ENCODE data around the gene ARID1B.
A peak's percentile ranks its signal among the peaks of the same experiment; 100 is the strongest.

ARID1B gene

DNA sequence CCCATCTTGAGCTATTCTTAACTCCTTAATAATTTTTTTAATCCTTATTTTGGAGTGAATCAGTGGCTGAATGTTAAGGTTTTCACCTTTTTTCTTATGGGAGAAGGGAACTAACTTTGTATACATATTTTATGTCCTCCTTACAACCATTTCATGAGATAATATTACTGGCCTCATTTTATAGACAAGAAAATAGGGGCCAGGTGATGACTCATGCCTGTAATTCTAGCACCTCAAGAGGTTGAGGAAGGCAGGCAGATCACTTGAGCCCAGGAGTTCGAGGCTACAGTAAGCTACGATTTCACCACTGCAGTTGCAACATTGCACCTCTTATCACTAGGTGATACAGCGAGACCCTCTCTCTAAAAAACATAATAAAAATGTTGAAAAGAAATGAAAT lies 417.5 kb downstream of the ARID1B start:
- no peaks in the 10 kb centered on the region for H3K27me3 ChIP-seq (ENCODE audit: control insufficient read depth, insufficient read depth, low read length)
- H3K4me1 ChIP-seq (ENCODE audit: control insufficient read depth, insufficient read depth, low read length), result peaks cover 11% of the 10 kb centered on the region
- H3K9me3 ChIP-seq (ENCODE audit: control insufficient read depth, low read length), result no peaks in the 10 kb centered on the region
- peaks cover 9% of the 10 kb centered on the region for H3K36me3 ChIP-seq (ENCODE audit: control insufficient read depth, insufficient read depth, low read length)
- no peak overlapping the region for H3K9ac ChIP-seq (ENCODE audit: low read length)
- no peak overlapping the region for H3K4me3 ChIP-seq (ENCODE audit: low read length)

DNA sequence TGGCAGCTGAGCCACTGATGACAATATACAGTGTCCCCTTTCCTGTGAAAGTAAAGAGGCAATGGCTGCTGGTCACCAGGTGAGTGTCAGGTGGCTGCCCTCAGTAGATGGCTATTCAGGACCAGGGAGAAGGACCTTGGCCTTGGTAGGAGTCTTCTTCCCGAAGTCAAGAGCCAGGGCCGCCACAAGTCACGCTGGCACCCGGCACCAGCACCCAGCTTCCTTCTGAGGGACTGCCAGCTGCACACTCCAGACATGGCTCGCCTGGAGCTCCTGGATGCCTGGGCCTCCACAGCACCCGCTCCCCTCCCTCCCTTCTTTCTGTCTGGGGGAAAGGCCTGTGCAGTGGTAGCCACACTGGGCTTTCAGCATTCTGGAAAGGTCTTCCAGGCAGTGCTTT lies 419.2 kb downstream of the ARID1B start:
- no peaks in the 10 kb centered on the region for H3K27me3 ChIP-seq (ENCODE audit: control insufficient read depth, insufficient read depth, low read length)
- no peak overlapping the region for H3K9ac ChIP-seq (ENCODE audit: low read length)
- no peaks in the 10 kb centered on the region for H3K36me3 ChIP-seq (ENCODE audit: control insufficient read depth, insufficient read depth, low read length)
- H3K4me1 ChIP-seq (ENCODE audit: control insufficient read depth, insufficient read depth, low read length), result peaks cover 11% of the 10 kb centered on the region
- H3K9me3 ChIP-seq (ENCODE audit: control insufficient read depth, low read length), result no peaks in the 10 kb centered on the region
- H3K4me3 ChIP-seq (ENCODE audit: low read length), result no peak overlapping the region

DNA sequence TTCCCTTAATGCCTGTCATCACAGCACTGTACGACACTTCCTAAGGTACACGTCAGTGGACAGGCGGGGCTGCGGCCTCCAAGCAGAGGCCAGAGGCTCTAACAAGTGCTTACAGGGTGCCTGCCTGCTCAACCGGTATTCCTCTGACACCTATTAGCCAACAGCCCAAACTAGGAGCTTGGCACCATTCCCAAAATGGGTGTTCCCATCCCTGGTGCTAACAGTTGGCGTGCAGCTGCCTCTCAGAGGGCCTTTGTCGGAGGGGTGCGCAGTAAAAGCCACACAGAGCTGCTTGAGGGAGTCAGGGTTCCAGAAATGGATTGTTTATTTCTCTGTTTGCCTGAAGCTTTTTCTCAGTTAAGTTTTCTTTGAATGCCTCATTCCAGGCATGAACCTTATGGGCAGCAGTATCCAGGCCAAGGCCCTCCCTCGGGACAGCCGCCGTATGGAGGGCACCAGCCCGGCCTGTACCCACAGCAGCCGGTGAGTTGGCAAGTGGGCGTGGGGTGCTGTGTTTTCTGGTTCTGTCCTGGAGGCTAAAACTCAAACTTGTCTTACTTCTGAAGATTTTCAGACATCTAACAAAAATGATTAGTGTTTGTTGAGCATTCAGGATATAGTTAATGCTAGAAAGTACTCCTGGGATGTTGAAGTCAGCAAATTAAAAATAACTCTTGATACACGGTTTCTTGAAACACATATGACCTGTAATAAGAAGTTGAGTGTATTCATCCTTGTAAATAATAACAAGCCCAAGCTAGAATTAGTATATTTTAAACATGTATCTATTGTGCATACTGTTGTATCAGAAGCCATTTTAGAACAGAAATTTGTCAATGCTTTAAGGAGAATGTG lies 421.5 kb downstream of the ARID1B start:
- no peak overlapping the region for H3K4me3 ChIP-seq (ENCODE audit: low read length)
- no peaks in the 10 kb centered on the region for H3K9me3 ChIP-seq (ENCODE audit: control insufficient read depth, low read length)
- H3K36me3 ChIP-seq (ENCODE audit: control insufficient read depth, insufficient read depth, low read length), result no peaks in the 10 kb centered on the region

DNA sequence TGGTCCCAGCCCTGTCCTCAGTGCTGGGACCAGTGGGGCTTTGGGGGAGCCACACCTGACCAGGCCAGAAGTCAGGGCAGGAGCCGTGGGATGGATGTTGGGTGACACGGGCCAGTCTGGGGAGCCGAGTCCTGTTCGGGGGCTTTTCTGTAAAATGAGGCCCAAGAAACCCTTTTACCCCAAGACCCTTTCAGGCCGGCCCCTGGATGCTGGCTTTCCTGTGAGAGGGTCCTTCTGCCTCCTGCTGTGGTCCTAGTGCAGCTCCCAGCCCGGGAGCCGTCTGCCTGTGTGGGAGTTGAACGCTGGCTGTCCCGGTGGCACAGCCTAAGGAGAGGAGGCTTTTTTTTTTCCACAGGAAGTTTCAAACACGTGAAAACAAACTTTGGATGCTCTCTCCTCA lies 422.9 kb downstream of the ARID1B start:
- Histone ChIP-seq H3K4me3 (ENCODE audit: low read length) (no peak overlapping the region), H3K27me3 (ENCODE audit: control insufficient read depth, insufficient read depth, low read length) (no peaks in the 10 kb centered on the region), H3K4me1 (ENCODE audit: control insufficient read depth, insufficient read depth, low read length) (peaks cover 11% of the 10 kb centered on the region), H3K9ac (ENCODE audit: low read length) (no peak overlapping the region), H3K36me3 (ENCODE audit: control insufficient read depth, insufficient read depth, low read length) (no peaks in the 10 kb centered on the region), H3K9me3 (ENCODE audit: control insufficient read depth, low read length) (no peaks in the 10 kb centered on the region)

More for the DNA sequence above, 421.5 kb downstream of the ARID1B start:
- H3K27me3 ChIP-seq (ENCODE audit: control insufficient read depth, insufficient read depth, low read length), result no peaks in the 10 kb centered on the region
- peak overlapping the region; percentile 44 for H3K9ac ChIP-seq (ENCODE audit: low read length)
- H3K4me1 ChIP-seq (ENCODE audit: control insufficient read depth, insufficient read depth, low read length), result peaks cover 11% of the 10 kb centered on the region

DNA sequence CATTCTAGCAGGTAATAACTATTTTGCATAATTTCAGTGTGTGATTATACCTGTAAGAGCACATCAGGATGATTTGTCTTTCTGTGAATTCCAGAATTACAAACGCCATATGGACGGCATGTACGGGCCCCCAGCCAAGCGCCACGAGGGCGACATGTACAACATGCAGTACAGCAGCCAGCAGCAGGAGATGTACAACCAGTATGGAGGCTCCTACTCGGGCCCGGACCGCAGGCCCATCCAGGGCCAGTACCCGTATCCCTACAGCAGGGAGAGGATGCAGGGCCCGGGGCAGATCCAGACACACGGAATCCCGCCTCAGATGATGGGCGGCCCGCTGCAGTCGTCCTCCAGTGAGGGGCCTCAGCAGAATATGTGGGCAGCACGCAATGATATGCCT lies 423.4 kb downstream of the ARID1B start:
- Histone ChIP-seq H3K27me3 (ENCODE audit: control insufficient read depth, insufficient read depth, low read length) (no peaks in the 10 kb centered on the region), H3K4me1 (ENCODE audit: control insufficient read depth, insufficient read depth, low read length) (peaks cover 11% of the 10 kb centered on the region), H3K36me3 (ENCODE audit: control insufficient read depth, insufficient read depth, low read length) (no peaks in the 10 kb centered on the region), H3K9me3 (ENCODE audit: control insufficient read depth, low read length) (no peaks in the 10 kb centered on the region), H3K4me3 (ENCODE audit: low read length) (no peak overlapping the region), H3K9ac (ENCODE audit: low read length) (no peak overlapping the region)

DNA sequence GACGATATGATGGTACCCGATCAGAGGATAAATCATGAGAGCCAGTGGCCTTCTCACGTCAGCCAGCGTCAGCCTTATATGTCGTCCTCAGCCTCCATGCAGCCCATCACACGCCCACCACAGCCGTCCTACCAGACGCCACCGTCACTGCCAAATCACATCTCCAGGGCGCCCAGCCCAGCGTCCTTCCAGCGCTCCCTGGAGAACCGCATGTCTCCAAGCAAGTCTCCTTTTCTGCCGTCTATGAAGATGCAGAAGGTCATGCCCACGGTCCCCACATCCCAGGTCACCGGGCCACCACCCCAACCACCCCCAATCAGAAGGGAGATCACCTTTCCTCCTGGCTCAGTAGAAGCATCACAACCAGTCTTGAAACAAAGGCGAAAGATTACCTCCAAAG lies 423.9 kb downstream of the ARID1B start:
- Histone ChIP-seq H3K4me1 (ENCODE audit: control insufficient read depth, insufficient read depth, low read length) (peaks cover 11% of the 10 kb centered on the region), H3K27me3 (ENCODE audit: control insufficient read depth, insufficient read depth, low read length) (no peaks in the 10 kb centered on the region), H3K4me3 (ENCODE audit: low read length) (no peak overlapping the region), H3K36me3 (ENCODE audit: control insufficient read depth, insufficient read depth, low read length) (no peaks in the 10 kb centered on the region), H3K9me3 (ENCODE audit: control insufficient read depth, low read length) (no peaks in the 10 kb centered on the region), H3K9ac (ENCODE audit: low read length) (no peak overlapping the region)

DNA sequence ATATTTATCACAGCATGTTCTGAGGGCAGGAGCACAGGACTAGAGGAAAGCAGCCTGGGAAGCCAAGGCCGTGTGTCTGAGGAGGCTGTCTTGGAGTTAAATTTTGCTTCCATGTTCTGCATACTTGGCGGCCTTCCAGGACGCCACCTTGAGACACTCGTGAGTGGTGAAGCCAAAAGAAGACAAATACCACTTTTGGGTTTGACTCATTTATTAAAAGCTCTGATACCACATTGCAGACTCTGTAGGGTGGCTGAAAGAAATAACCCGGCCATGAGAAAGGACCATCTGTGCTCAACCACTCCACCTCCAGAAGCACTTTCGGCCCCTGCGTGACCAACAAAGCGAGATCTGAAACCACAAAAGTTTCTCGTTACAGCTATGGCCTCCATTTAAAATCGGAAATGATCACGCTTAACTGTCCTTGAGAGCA lies 426.1 kb downstream of the ARID1B start:
- H3K9me3 ChIP-seq (ENCODE audit: control insufficient read depth, low read length), result no peaks in the 10 kb centered on the region
- no peaks in the 10 kb centered on the region for H3K27me3 ChIP-seq (ENCODE audit: control insufficient read depth, insufficient read depth, low read length)
- H3K36me3 ChIP-seq (ENCODE audit: control insufficient read depth, insufficient read depth, low read length), result no peaks in the 10 kb centered on the region
- peaks cover 10% of the 10 kb centered on the region for H3K4me1 ChIP-seq (ENCODE audit: control insufficient read depth, insufficient read depth, low read length)
- H3K4me3 ChIP-seq (ENCODE audit: low read length), result no peak overlapping the region
- H3K9ac ChIP-seq (ENCODE audit: low read length), result no peak overlapping the region

DNA sequence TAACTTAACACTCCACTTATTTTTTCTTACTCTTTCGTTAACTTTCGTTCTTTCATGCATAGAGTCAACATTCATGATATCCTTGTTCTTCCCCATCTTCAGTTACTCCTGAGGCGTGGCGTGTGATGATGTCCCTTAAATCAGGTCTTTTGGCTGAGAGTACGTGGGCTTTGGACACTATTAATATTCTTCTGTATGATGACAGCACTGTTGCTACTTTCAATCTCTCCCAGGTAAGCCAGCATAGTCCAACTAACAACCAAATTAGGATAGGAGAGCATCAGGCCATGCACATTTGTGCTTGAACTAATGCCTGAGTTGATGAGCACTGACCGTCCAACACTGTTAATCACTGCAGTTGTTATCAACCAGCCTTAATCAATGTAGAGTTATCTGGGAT lies 426.6 kb downstream of the ARID1B start:
- no peaks in the 10 kb centered on the region for H3K36me3 ChIP-seq (ENCODE audit: control insufficient read depth, insufficient read depth, low read length)
- no peak overlapping the region for H3K4me3 ChIP-seq (ENCODE audit: low read length)
- H3K9me3 ChIP-seq (ENCODE audit: control insufficient read depth, low read length), result no peaks in the 10 kb centered on the region
- H3K27me3 ChIP-seq (ENCODE audit: control insufficient read depth, insufficient read depth, low read length), result no peaks in the 10 kb centered on the region
- no peak overlapping the region for H3K9ac ChIP-seq (ENCODE audit: low read length)
- peaks cover 5% of the 10 kb centered on the region for H3K4me1 ChIP-seq (ENCODE audit: control insufficient read depth, insufficient read depth, low read length)

DNA sequence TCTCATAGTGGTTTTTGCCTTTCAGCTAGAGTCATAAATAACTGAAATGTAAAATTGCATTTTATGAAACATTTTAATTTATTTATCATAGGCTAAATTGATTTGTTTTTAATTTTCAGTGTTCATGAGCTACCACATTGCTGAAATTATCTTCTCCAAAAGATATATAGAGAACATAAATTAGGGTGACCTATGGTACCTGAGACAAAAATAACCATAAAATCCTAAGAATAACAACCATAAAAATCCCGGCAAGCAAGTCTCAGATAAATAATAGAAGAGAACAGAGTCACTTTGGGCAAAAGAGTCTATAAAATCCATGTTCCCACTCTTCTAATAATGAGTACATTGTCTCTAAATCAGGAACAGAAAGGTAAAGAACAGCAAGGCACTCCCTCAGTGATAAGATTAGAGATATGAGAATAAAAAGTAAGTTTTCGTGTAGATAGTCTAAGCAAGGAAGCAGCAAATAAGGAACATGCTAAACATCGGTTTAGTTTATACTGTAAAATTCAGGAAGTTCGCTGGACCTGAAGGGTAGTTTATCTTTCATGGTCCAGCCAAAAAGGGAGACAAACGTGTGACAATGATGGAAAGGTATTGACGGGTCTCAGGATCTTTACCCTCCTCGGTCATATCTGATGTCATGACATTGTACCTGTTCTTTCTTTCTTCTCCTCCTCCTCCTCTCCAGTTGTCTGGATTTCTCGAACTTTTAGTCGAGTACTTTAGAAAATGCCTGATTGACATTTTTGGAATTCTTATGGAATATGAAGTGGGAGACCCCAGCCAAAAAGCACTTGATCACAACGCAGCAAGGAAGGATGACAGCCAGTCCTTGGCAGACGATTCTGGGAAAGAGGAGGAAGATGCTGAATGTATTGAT lies 428.5 kb downstream of the ARID1B start:
- Histone ChIP-seq H3K9ac (ENCODE audit: low read length) (no peak overlapping the region), H3K36me3 (ENCODE audit: control insufficient read depth, insufficient read depth, low read length) (no peaks in the 10 kb centered on the region), H3K4me3 (ENCODE audit: low read length) (no peak overlapping the region), H3K4me1 (ENCODE audit: control insufficient read depth, insufficient read depth, low read length) (no peaks in the 10 kb centered on the region), H3K27me3 (ENCODE audit: control insufficient read depth, insufficient read depth, low read length) (no peaks in the 10 kb centered on the region), H3K9me3 (ENCODE audit: control insufficient read depth, low read length) (no peaks in the 10 kb centered on the region)

DNA sequence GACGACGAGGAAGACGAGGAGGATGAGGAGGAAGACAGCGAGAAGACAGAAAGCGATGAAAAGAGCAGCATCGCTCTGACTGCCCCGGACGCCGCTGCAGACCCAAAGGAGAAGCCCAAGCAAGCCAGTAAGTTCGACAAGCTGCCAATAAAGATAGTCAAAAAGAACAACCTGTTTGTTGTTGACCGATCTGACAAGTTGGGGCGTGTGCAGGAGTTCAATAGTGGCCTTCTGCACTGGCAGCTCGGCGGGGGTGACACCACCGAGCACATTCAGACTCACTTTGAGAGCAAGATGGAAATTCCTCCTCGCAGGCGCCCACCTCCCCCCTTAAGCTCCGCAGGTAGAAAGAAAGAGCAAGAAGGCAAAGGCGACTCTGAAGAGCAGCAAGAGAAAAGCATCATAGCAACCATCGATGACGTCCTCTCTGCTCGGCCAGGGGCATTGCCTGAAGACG lies 429.2 kb downstream of the ARID1B start:
- no peak overlapping the region for H3K9ac ChIP-seq (ENCODE audit: low read length)
- H3K4me1 ChIP-seq (ENCODE audit: control insufficient read depth, insufficient read depth, low read length), result no peaks in the 10 kb centered on the region
- H3K36me3 ChIP-seq (ENCODE audit: control insufficient read depth, insufficient read depth, low read length), result no peaks in the 10 kb centered on the region
- no peaks in the 10 kb centered on the region for H3K27me3 ChIP-seq (ENCODE audit: control insufficient read depth, insufficient read depth, low read length)
- no peak overlapping the region for H3K4me3 ChIP-seq (ENCODE audit: low read length)
- H3K9me3 ChIP-seq (ENCODE audit: control insufficient read depth, low read length), result no peaks in the 10 kb centered on the region

DNA sequence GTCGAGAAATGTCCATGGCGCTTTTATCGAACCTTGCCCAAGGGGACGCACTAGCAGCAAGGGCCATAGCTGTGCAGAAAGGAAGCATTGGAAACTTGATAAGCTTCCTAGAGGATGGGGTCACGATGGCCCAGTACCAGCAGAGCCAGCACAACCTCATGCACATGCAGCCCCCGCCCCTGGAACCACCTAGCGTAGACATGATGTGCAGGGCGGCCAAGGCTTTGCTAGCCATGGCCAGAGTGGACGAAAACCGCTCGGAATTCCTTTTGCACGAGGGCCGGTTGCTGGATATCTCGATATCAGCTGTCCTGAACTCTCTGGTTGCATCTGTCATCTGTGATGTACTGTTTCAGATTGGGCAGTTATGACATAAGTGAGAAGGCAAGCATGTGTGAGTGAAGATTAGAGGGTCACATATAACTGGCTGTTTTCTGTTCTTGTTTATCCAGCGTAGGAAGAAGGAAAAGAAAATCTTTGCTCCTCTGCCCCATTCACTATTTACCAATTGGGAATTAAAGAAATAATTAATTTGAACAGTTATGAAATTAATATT lies 430.4 kb downstream of the ARID1B start:
- H3K9me3 ChIP-seq (ENCODE audit: control insufficient read depth, low read length), result no peaks in the 10 kb centered on the region
- H3K4me1 ChIP-seq (ENCODE audit: control insufficient read depth, insufficient read depth, low read length), result no peaks in the 10 kb centered on the region
- no peak overlapping the region for H3K4me3 ChIP-seq (ENCODE audit: low read length)
- H3K27me3 ChIP-seq (ENCODE audit: control insufficient read depth, insufficient read depth, low read length), result no peaks in the 10 kb centered on the region
- H3K36me3 ChIP-seq (ENCODE audit: control insufficient read depth, insufficient read depth, low read length), result no peaks in the 10 kb centered on the region
- H3K9ac ChIP-seq (ENCODE audit: low read length), result no peak overlapping the region

All from mucosa of stomach (tissue), 1 donor.